ENCODE measurements around the gene CDC42EP2.

Gene CDC42EP2

GRCh38 chr11:65304110-65304509 is 10.6 kb upstream of the CDC42EP2 start:
- TF ChIP-seq, protein P1, sequence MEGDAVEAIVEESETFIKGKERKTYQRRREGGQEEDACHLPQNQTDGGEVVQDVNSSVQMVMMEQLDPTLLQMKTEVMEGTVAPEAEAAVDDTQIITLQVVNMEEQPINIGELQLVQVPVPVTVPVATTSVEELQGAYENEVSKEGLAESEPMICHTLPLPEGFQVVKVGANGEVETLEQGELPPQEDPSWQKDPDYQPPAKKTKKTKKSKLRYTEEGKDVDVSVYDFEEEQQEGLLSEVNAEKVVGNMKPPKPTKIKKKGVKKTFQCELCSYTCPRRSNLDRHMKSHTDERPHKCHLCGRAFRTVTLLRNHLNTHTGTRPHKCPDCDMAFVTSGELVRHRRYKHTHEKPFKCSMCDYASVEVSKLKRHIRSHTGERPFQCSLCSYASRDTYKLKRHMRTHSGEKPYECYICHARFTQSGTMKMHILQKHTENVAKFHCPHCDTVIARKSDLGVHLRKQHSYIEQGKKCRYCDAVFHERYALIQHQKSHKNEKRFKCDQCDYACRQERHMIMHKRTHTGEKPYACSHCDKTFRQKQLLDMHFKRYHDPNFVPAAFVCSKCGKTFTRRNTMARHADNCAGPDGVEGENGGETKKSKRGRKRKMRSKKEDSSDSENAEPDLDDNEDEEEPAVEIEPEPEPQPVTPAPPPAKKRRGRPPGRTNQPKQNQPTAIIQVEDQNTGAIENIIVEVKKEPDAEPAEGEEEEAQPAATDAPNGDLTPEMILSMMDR (IDR thresholded peaks at IDR 0.05; ENCODE audit: low read depth, low read length) = no peak
- no peak overlapping the region for H3K4me3 ChIP-seq (ENCODE audit: low read depth, low read length)
- in situ Hi-C loops (cut with HindIII; ENCODE audit: low sequenced_read_pairs) = no loop called here
- DNase-seq (ENCODE audit: low read depth, low spot score) = no peak

DNA sequence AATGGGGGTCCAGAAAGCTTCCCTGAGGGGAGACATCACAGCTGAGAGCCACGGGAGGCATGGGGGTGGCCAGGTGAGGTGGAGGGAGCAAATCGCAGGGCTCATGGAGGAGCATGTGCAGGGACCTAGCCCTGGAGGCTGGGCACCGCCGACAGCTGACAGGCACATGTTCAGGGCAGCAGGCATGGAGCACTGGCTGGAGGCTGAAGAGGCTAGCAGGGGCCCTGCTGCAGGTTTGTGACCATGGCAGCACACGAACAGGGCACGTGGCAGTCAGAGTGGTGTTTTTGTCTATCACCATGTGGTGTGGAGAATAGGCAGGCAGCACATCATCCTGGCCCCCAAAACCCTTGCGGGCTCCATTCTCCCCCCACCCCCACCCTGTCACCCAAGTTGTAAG is 10.1 kb upstream of the CDC42EP2 start:
- H3K4me3 ChIP-seq (ENCODE audit: low read depth, low read length) = no peak overlapping the region
- in situ Hi-C loops (cut with HindIII; ENCODE audit: low sequenced_read_pairs) = no loop called here
- DNase-seq (ENCODE audit: low read depth, low spot score) = no peak
- TF ChIP-seq, protein P1 (IDR thresholded peaks at IDR 0.05; ENCODE audit: low read depth, low read length) = no peak

DNA sequence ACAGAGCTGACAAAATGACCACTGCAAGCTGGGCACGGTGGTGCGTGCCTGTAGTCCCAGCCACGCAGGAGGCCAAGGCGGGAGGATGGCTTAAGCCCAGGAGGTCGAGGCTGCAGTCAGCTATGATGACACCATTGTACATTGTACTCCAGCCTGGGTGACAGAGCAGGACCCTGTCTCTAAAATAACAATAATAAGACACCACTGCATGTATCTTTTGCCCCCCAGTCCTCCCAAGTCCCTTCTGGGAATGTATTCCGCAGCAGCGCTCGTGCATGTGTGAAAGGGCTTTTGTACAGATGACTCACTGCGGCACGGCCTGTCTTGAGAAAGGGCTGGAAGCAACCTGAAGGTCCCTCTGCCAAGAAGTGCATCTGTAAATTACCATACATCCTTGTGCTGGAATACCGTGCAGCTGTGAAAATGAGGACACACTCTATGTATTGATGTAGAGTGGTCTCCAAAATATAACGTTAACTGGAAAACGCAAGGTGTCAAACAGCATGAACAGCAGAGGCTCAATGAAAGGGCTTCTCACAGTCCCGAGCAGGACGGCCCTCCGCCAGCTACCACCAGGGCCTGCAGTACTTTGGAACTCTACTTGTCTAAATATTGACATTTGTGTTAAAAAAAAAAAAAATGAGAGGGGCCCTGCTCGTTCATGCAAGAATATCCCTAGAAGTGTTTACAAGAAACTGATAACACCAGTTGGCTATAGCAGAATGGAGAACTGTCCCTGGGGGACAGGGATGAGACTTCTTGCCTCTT is 9.0 kb upstream of the CDC42EP2 start:
- TF ChIP-seq, protein P1 (IDR thresholded peaks at IDR 0.05; ENCODE audit: low read depth, low read length) = no peak
- in situ Hi-C loops (cut with HindIII; ENCODE audit: low sequenced_read_pairs) = no loop called here
- peak; percentile 60 for DNase-seq (ENCODE audit: low read depth, low spot score)
- H3K4me3 ChIP-seq (ENCODE audit: low read depth, low read length) = no peak overlapping the region

DNA sequence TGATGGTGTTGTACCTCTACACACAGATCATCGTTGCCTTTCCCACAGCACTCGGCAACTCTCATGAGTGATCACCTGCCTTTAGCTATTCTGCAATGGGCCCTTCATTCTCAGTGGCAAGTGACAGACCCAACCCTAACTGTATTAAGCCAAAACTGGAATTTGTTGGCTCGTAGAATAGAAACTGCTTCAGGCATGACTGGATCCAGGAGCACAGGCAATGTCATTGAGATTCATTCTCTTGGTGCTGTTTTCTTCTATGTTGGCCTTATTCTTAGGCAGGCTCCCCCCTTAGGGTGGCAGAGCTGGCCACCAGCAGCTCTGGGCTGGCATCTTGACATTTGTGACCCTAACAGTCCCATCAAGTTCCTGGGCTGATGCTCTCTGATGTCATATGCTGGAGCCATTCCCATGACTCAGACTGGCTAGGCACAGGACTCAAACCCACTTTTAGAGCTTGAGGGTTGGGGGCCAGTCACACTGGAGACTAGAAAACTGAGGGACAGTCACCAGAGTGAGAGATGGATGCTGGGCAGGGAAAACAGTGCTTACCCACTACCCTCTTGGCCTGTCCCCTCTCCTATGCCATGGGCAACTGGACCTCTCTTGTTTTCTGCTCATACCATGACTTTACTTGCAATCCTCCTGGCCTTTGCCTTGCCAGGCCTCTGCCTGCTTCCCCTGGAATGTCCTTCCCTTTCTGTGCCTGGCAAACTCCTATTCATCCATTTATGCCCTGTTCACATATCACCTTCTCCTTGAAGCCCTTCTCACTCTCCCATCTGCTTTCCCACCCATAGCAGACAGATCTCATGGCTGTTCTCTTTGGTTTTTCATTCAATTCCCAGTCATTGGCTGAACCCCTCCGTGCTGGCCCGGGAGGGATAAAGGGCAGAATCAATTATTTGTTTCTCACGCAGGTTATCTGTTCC is 7.1 kb upstream of the CDC42EP2 start:
- no peak for DNase-seq (ENCODE audit: low read depth, low spot score)
- in situ Hi-C loops (cut with HindIII; ENCODE audit: low sequenced_read_pairs) = no loop called here
- TF ChIP-seq, protein P1 (IDR thresholded peaks at IDR 0.05; ENCODE audit: low read depth, low read length) = no peak

GRCh38 chr11:65308281-65308891 is 6.3 kb upstream of the CDC42EP2 start:
- no peak for DNase-seq (ENCODE audit: low read depth, low spot score)
- TF ChIP-seq, protein P1 (IDR thresholded peaks at IDR 0.05; ENCODE audit: low read depth, low read length) = no peak
- in situ Hi-C loops (cut with HindIII; ENCODE audit: low sequenced_read_pairs) = no loop called here
- H3K4me3 ChIP-seq (ENCODE audit: low read depth, low read length) = no peak overlapping the region

More for the DNA sequence above, 7.1 kb upstream of the CDC42EP2 start:
- H3K4me3 ChIP-seq (ENCODE audit: low read depth, low read length) = no peak overlapping the region

DNA sequence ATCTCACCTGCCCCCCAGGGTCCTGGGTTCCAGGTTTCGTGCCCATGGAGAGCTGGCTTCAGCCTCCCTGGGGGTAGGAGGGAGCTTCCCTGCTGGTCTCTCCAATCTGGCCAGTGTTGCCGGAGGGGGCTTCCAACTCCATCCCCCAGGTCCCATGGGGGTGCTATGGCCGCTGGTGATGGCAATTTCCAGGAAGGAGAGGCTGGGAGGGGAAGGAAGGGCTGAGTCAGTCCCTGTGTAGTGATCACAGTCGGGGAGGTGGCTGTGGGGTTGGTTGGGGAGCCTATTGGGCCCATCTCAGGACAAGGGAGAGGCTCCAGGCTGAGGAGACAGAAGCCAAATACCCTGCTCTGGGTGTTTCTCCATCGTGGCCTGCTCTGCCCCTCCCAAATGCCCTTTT is 5.7 kb upstream of the CDC42EP2 start:
- no peak for DNase-seq (ENCODE audit: low read depth, low spot score)
- no peak overlapping the region for H3K4me3 ChIP-seq (ENCODE audit: low read depth, low read length)
- TF ChIP-seq, protein P1 (IDR thresholded peaks at IDR 0.05; ENCODE audit: low read depth, low read length) = no peak
- in situ Hi-C loops (cut with HindIII; ENCODE audit: low sequenced_read_pairs) = no loop called here

Measured in astrocyte of the spinal cord (primary cell).